Sigmoid colon (tissue), 7 donors: Measurements from ENCODE around the gene FMO1. TPM values are rescaled to one million over a fixed set of nuclear protein-coding genes. Genes with fewer than 3 reads are reported as not detected.

ENCODE experiments used
- DNase-seq: peaks from one replicate; pipeline ENCODE4 v3.0.0-alpha.2; 2019
- H3K27ac ChIP-seq, 4 donors: fragments of 200-600 bp; sonication (generic); one replicate each; pipeline ENCODE4 v1.5.1; 2016 to 2019; ENCODE audit warnings: mild to moderate bottlenecking in 1 of 4
- H3K27me3 ChIP-seq, 3 donors: fragments of 200-600 bp; sonication (generic); one replicate each; pipeline ENCODE4 v1.5.1; 2019; ENCODE audit warnings: mild to moderate bottlenecking in 1 of 3
- H3K36me3 ChIP-seq, 4 donors: fragments of 200-600 bp; sonication (generic); one replicate each; pipeline ENCODE4 v1.5.1; 2016 to 2019
- H3K4me1 ChIP-seq, 4 donors: fragments of 200-600 bp; sonication (generic); one replicate each; pipeline ENCODE4 v1.5.1; 2017 to 2019
- H3K4me3 ChIP-seq, 4 donors: fragments of 200-600 bp; sonication (generic); one replicate each; pipeline ENCODE4 v1.5.1; 2017 to 2019; ENCODE audit warnings: mild to moderate bottlenecking in 2 of 4, moderate library complexity in 1 of 4
- H3K9me3 ChIP-seq, 4 donors: fragments of 200-600 bp in 3 of 4; sonication (generic) in 3 of 4; one replicate each; pipeline versions ENCODE4 v1.5.1 to v1.6.1; 2013 to 2019
- CTCF ChIP-seq, 4 experiments: fragments of 450-650 bp in 3 of 4; fragments of 200-600 bp in 1 of 4; IDR thresholded peaks; one replicate each; pipeline ENCODE4 v1.5.1; 2016 to 2019; ENCODE audit warnings: antibody characterized with exemption in 4 of 4, mild to moderate bottlenecking in 3 of 4, moderate library complexity in 2 of 4
- EP300 ChIP-seq, 4 donors: sonication (generic); formaldehyde crosslinking; IDR thresholded peaks; one replicate each; pipeline ENCODE4 v1.6.1; 2017; ENCODE audit warnings: antibody characterized with exemption in 4 of 4
- POLR2A ChIP-seq, 2 donors: fragments of 450-650 bp; IDR thresholded peaks; one replicate each; pipeline ENCODE4 v1.6.1; 2016; ENCODE audit warnings: antibody characterized with exemption in 2 of 2, mild to moderate bottlenecking in 2 of 2, moderate library complexity in 2 of 2
- POLR2AphosphoS5 ChIP-seq, 4 donors: sonication (generic); formaldehyde crosslinking; IDR thresholded peaks; one replicate each; pipeline ENCODE4 v1.6.1; 2017; ENCODE audit warnings: antibody characterized with exemption in 4 of 4
- WGBS, 2 donors: extraction: QIAGEN DNeasy Blood & Tissue Kit; methylation state at CpG; one replicate each; pipeline ENCODE4 v1.1.7; 2013; 5-methylcytosine and 5-hydroxymethylcytosine counted together
- intact Hi-C: fragments of 100-400 bp; cut with DNase I; formaldehyde crosslinking; loops from one replicate; pipeline ENCODE4 v1.15.1; 2023
- polyA plus RNA-seq, 3 donors: library from polyadenylated mRNA; stranded (reverse); fragments of 200-250 nt; gene quantifications; one replicate each; pipeline ENCODE4 v1.2.3, GENCODE V29; 2013
- small RNA-seq, 3 donors: library from RNA; depleted of rRNA; stranded (forward); fragments of <200 nt; gene quantifications; one replicate each; pipeline ENCODE3, GENCODE V24; 2016
- total RNA-seq, 4 donors: library from RNA; depleted of rRNA; stranded (reverse); fragments of >200 nt; gene quantifications; one replicate each; pipeline ENCODE4 v1.1.0, GENCODE V29; 2016
- donor health status: healthy with polysubstance abuse.
- donor health status: Bipolar disorder and iron deficiency.
- donor health status: healthy.

FMO1 gene
- total and polyA plus RNA-seq, 7 donors, result 0.26 to 0.82 (median 0.36) TPM; not detected in 2

GRCh38 chr1:171329251-171329650 is 81.0 kb downstream of the FMO1 start:
- Histone ChIP-seq H3K27ac (no peak overlapping the region), H3K36me3 (no peaks in the 10 kb centered on the region), H3K4me1 (no peaks in the 10 kb centered on the region), H3K9me3 (no peaks in the 10 kb centered on the region), H3K27me3 (no peaks in the 10 kb centered on the region), H3K4me3 (no peak overlapping the region)
- WGBS, 2 donors, result 94 to 95% methylated on average over 7 of the region's 7 CpGs
- intact Hi-C loops, result no loop called here
- DNase-seq, result no peak
- TF ChIP-seq POLR2AphosphoS5 (IDR thresholded peaks at IDR 0.05) (no peak), CTCF (IDR thresholded peaks at IDR 0.05) (no peak), EP300 (IDR thresholded peaks at IDR 0.05) (no peak), POLR2A (IDR thresholded peaks at IDR 0.05) (no peak)

- Histone ChIP-seq H3K4me1 (no peaks in the 10 kb centered on the region), H3K4me3 (no peak overlapping the region), H3K27ac (no peak overlapping the region), H3K36me3 (no peaks in the 10 kb centered on the region), H3K27me3 (no peaks in the 10 kb centered on the region), H3K9me3 (no peaks in the 10 kb centered on the region)
- DNase-seq, result no peak
- TF ChIP-seq POLR2AphosphoS5 (IDR thresholded peaks at IDR 0.05) (no peak), CTCF (IDR thresholded peaks at IDR 0.05) (no peak), EP300 (IDR thresholded peaks at IDR 0.05) (no peak), POLR2A (IDR thresholded peaks at IDR 0.05) (no peak)
- WGBS, 2 donors, result 91 to 92% methylated on average over 1 of the region's 1 CpG
- intact Hi-C loops, result no loop called here
Measured at GRCh38 chr1:171334024-171334640, 85.8 kb downstream of the FMO1 start.

Small RNAs within 50 kb of the gene (small RNA-seq; reads per million reads assigned to genes)
- 0 reads per million in 3 donors for gene RF00019

Other genes starting within 250 kb of the FMO1 start
- gene FMO3, start 157.6 kb upstream of the FMO1 start, total RNA-seq, result 1 to 10 TPM in 2 of 4 donors, not detected in 2; 1.8 to 2.3 TPM
- gene FMO3, start 157.6 kb upstream of the FMO1 start, polyA plus RNA-seq, result 1 to 10 TPM in 1 of 3 donors, under 1 TPM in 2; 0.82 to 1.8 (median 0.92) TPM
- 10 to 100 TPM in 2 of 4 donors, 1 to 10 TPM in 2; 3.0 to 35.1 (median 12.0) TPM for gene FMO2, start 63.2 kb upstream of the FMO1 start, total RNA-seq
- gene FMO2, start 63.2 kb upstream of the FMO1 start, polyA plus RNA-seq, result 1 to 10 TPM in 2 of 3 donors, under 1 TPM in 1; 0.23 to 4.2 (median 1.1) TPM
- gene FMO4, start 65.7 kb downstream of the FMO1 start, total RNA-seq, result 1 to 10 TPM; 2.0 to 4.4 (median 3.7) TPM
- gene FMO4, start 65.7 kb downstream of the FMO1 start, polyA plus RNA-seq, result 10 to 100 TPM in 1 of 3 donors, 1 to 10 TPM in 2; 3.4 to 13.9 (median 7.8) TPM
- 10 to 100 TPM; 46.4 to 80.0 (median 53.1) TPM for gene PRRC2C, start 237.0 kb downstream of the FMO1 start, total RNA-seq
- gene PRRC2C, start 237.0 kb downstream of the FMO1 start, polyA plus RNA-seq, result 10 to 100 TPM in 2 of 3 donors, 1 to 10 TPM in 1; 7.8 to 52.6 (median 46.2) TPM